ENCODE results near the gene ANKRD11.

The ANKRD11 gene

DNA sequence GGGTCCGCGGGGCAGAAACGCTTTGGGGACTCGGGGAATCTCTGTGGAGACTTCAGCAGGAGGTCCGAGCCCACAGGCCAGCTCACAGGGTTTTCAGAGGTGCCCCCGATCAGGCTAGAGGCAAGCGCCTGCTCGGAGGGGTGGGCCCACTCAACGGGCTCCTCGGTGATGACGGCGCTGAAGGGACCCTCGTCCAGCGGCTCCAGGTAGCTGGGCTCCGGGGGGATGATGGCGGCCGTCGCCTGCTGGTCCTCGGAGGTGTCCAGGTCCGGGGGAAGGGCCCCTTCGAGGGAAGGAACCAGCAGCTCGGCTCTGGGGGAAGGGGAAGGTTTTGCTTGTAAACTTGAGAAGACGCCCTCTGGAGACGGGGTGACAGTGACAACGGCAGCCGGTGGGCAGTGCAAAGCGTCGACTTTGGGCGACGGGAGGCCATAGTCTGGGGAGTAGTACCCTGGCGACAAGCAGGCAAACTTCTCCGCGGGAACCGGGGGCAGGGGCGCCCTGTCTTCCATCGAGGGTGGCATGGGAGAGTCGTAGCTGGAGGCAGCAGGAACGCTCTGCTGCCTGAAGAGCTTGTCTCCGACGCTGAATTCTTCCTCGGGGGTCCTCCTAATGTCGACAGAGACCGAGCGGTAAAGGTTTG, 209.7 kb downstream of the ANKRD11 start:
- no peaks in the 10 kb centered on the region for H3K9me2 ChIP-seq (replicated peaks; ENCODE audit: control insufficient read depth, low read length)
- H3K4me3 ChIP-seq (ENCODE audit: low read length) = no peak overlapping the region
- H4K20me1 ChIP-seq (ENCODE audit: control insufficient read depth, insufficient read depth, low read depth, low read length) = no peaks in the 10 kb centered on the region
- no peaks in the 10 kb centered on the region for H3K27me3 ChIP-seq (ENCODE audit: control insufficient read depth, low read length)
- H3K27ac ChIP-seq (ENCODE audit: low read depth, low read length) = no peak overlapping the region
- H3K4me2 ChIP-seq (ENCODE audit: low read length) = no peak overlapping the region
- no peaks in the 10 kb centered on the region for H3F3A ChIP-seq (ENCODE audit: control insufficient read depth, insufficient read depth)
- TF ChIP-seq, protein P1, sequence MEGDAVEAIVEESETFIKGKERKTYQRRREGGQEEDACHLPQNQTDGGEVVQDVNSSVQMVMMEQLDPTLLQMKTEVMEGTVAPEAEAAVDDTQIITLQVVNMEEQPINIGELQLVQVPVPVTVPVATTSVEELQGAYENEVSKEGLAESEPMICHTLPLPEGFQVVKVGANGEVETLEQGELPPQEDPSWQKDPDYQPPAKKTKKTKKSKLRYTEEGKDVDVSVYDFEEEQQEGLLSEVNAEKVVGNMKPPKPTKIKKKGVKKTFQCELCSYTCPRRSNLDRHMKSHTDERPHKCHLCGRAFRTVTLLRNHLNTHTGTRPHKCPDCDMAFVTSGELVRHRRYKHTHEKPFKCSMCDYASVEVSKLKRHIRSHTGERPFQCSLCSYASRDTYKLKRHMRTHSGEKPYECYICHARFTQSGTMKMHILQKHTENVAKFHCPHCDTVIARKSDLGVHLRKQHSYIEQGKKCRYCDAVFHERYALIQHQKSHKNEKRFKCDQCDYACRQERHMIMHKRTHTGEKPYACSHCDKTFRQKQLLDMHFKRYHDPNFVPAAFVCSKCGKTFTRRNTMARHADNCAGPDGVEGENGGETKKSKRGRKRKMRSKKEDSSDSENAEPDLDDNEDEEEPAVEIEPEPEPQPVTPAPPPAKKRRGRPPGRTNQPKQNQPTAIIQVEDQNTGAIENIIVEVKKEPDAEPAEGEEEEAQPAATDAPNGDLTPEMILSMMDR (IDR thresholded peaks at IDR 0.05; ENCODE audit: low read depth, low read length, poor library complexity, severe bottlenecking) = no peak
- H3K4me1 ChIP-seq (ENCODE audit: control insufficient read depth, low read length) = no peaks in the 10 kb centered on the region
- H3K9me3 ChIP-seq (ENCODE audit: control insufficient read depth, insufficient read depth, low read length) = no peaks in the 10 kb centered on the region
- H3K79me2 ChIP-seq (ENCODE audit: control insufficient read depth, low read length) = no peaks in the 10 kb centered on the region
- peaks cover 79% of the 10 kb centered on the region for H3K36me3 ChIP-seq (ENCODE audit: control insufficient read depth, low read length)

DNA sequence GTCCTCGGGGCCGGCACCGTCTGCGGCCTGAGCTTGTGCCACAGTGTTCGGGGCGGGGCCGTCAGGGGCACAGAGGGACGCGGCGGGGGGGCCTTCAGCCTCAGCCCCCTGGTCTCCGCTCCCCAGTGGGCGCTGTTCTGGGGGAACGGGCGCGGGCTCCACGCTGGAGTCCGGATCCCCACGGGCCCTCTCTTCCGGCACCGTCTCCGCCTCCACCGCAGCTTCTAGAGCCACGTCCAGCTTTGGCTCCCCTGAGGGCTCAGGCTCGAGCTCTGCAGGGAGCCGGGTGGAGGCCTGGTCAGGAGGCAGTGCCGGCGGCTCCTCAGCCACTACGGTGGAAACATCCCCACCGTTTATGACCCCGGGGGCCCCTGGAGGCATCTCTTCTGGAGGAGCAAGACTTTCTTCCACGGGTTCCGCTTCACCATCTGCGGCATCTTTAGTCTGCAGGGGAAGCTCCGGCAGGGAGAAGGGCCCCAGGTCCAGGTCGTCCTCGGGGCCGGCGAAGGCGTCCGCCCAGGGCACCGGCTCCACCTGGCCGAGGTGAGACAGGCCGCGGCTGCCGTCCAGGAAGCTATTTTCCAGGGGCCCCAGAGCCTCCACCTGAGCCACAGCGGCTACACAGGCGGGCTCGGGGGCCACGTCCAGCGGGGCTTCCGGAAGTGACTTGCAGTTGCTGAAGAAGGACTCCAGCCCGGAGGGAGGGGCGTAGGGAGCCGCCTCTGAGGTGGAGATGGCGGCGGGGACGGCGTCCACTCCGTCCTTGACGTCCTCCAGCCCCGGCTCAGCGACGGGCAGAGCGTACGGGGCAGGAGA, 210.5 kb downstream of the ANKRD11 start:
- Histone ChIP-seq H4K20me1 (ENCODE audit: control insufficient read depth, insufficient read depth, low read depth, low read length) (no peaks in the 10 kb centered on the region), H3K79me2 (ENCODE audit: control insufficient read depth, low read length) (no peaks in the 10 kb centered on the region), H3K27ac (ENCODE audit: low read depth, low read length) (no peak overlapping the region), H3K27me3 (ENCODE audit: control insufficient read depth, low read length) (no peaks in the 10 kb centered on the region), H3K4me3 (ENCODE audit: low read length) (no peak overlapping the region), H3K4me2 (ENCODE audit: low read length) (no peak overlapping the region), H3F3A (ENCODE audit: control insufficient read depth, insufficient read depth) (no peaks in the 10 kb centered on the region), H3K4me1 (ENCODE audit: control insufficient read depth, low read length) (no peaks in the 10 kb centered on the region), H3K9me3 (ENCODE audit: control insufficient read depth, insufficient read depth, low read length) (no peaks in the 10 kb centered on the region), H3K9me2 (replicated peaks; ENCODE audit: control insufficient read depth, low read length) (no peaks in the 10 kb centered on the region), H3K36me3 (ENCODE audit: control insufficient read depth, low read length) (peaks cover 79% of the 10 kb centered on the region)
- TF ChIP-seq, protein P1 (IDR thresholded peaks at IDR 0.05; ENCODE audit: low read depth, low read length, poor library complexity, severe bottlenecking) = no peak
- TF ChIP-seq EZH2phosphoT487 (IDR thresholded peaks at IDR 0.05; ENCODE audit: borderline replicate concordance, low read length) = no peak

DNA sequence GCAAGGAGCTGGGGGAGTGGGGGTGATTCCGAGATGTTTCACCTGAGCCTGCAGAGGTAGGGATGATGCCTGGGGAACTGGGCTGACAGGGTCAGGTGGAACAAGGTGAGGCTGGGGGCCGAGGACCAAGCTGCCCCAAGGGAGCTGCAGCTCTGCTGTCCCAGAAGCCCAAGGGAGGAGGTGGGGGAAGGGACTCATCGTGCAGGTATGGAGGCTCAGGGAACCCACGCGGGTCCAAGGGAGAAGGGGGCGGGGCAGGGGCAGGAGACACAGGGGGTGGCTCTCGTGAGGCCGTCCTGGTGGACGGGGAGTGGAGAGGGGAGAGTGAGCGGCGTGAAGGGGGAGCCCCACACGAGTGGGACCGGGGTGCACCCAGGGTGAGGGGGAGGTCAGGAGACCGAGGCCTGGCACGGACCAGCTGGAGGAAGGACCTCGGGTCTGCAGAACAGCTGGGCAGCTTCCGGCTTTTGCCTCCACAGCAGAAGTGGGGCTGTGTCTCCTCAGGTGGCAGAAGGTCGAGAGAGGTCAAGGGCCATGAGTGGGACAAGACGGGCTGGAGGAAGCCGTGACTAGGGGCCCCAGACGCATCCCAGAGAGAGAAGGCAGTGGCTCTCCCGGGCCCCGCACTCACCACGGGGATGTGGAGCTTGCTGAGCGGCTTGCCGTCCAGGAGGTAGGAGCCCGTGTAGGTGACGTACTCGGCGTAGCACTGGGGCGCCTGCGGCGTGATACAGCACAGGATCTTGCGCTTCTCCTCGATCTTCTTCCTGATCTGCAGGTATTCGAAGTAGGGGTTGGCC, 211.7 kb downstream of the ANKRD11 start:
- no peaks in the 10 kb centered on the region for H3F3A ChIP-seq (ENCODE audit: control insufficient read depth, insufficient read depth)
- no peak overlapping the region for H3K27ac ChIP-seq (ENCODE audit: low read depth, low read length)
- H3K36me3 ChIP-seq (ENCODE audit: control insufficient read depth, low read length) = peaks cover 81% of the 10 kb centered on the region
- TF ChIP-seq, protein P1 (IDR thresholded peaks at IDR 0.05; ENCODE audit: low read depth, low read length, poor library complexity, severe bottlenecking) = no peak
- no peak for TF ChIP-seq EZH2phosphoT487 (IDR thresholded peaks at IDR 0.05; ENCODE audit: borderline replicate concordance, low read length)
- no peaks in the 10 kb centered on the region for H3K79me2 ChIP-seq (ENCODE audit: control insufficient read depth, low read length)
- H3K9me2 ChIP-seq (replicated peaks; ENCODE audit: control insufficient read depth, low read length) = no peaks in the 10 kb centered on the region
- no peaks in the 10 kb centered on the region for H3K9me3 ChIP-seq (ENCODE audit: control insufficient read depth, insufficient read depth, low read length)
- no peak overlapping the region for H3K4me3 ChIP-seq (ENCODE audit: low read length)
- H4K20me1 ChIP-seq (ENCODE audit: control insufficient read depth, insufficient read depth, low read depth, low read length) = no peaks in the 10 kb centered on the region
- H3K27me3 ChIP-seq (ENCODE audit: control insufficient read depth, low read length) = no peaks in the 10 kb centered on the region
- H3K4me1 ChIP-seq (ENCODE audit: control insufficient read depth, low read length) = no peaks in the 10 kb centered on the region
- no peak overlapping the region for H3K4me2 ChIP-seq (ENCODE audit: low read length)

All from DOHH2 (cell line).